ENCODE measurements around the gene SIX5. TPM values are rescaled to one million over a fixed set of nuclear protein-coding genes. Genes with fewer than 3 reads are reported as not detected.

Gene SIX5
- total RNA-seq, 1 donor from 2014 or later = 21.9 TPM

DNA sequence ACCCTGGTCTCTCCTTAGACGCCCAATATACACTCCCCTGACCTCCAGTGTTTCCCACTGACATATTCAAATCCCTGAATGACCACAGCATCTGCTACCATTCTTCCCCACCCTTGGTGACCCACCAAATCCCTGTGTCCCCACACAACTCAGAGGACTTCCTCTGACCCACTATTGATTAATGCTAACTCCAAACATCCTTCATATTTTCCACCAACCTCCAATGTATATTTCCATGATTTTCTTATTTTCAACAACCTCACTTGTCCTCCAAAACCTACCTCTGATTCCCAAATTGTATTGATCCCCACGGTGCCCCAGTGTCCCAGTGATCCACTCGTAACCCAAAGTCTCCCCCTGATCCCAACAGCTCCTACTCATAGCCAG is 24.1 kb upstream of the SIX5 start:
- peaks cover 27% of the 10 kb centered on the region for H3K4me1 Mint-ChIP-seq (ENCODE audit: unreplicated experiment)
- H3K27ac Mint-ChIP-seq (ENCODE audit: unreplicated experiment) = peak overlapping the region; percentile 97
- DNase-seq (ENCODE audit: low spot score) = no peak
- no peaks in the 10 kb centered on the region for H3K9me3 Mint-ChIP-seq (ENCODE audit: unreplicated experiment)
- TF ChIP-seq, protein P1, sequence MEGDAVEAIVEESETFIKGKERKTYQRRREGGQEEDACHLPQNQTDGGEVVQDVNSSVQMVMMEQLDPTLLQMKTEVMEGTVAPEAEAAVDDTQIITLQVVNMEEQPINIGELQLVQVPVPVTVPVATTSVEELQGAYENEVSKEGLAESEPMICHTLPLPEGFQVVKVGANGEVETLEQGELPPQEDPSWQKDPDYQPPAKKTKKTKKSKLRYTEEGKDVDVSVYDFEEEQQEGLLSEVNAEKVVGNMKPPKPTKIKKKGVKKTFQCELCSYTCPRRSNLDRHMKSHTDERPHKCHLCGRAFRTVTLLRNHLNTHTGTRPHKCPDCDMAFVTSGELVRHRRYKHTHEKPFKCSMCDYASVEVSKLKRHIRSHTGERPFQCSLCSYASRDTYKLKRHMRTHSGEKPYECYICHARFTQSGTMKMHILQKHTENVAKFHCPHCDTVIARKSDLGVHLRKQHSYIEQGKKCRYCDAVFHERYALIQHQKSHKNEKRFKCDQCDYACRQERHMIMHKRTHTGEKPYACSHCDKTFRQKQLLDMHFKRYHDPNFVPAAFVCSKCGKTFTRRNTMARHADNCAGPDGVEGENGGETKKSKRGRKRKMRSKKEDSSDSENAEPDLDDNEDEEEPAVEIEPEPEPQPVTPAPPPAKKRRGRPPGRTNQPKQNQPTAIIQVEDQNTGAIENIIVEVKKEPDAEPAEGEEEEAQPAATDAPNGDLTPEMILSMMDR (IDR thresholded peaks at IDR 0.05; ENCODE audit: unreplicated experiment) = no peak
- peak overlapping the region; percentile 92 for H3K4me3 Mint-ChIP-seq (ENCODE audit: unreplicated experiment)
- peaks cover 35% of the 10 kb centered on the region for H3K36me3 Mint-ChIP-seq (ENCODE audit: low read depth, unreplicated experiment)
- peaks cover 21% of the 10 kb centered on the region for H3K27me3 Mint-ChIP-seq (ENCODE audit: unreplicated experiment)

- Mint-ChIP-seq H3K4me1 (ENCODE audit: unreplicated experiment) (peaks cover 30% of the 10 kb centered on the region), H3K36me3 (ENCODE audit: low read depth, unreplicated experiment) (peaks cover 40% of the 10 kb centered on the region), H3K27ac (ENCODE audit: unreplicated experiment) (peak within 1 kb of the TSS; percentile 97), H3K4me3 (ENCODE audit: unreplicated experiment) (peak within 1 kb of the TSS; percentile 98), H3K27me3 (ENCODE audit: unreplicated experiment) (peaks cover 20% of the 10 kb centered on the region), H3K9me3 (ENCODE audit: unreplicated experiment) (no peaks in the 10 kb centered on the region)
- TF ChIP-seq, protein P1 (IDR thresholded peaks at IDR 0.05; ENCODE audit: unreplicated experiment) = no peak
- DNase-seq (ENCODE audit: low spot score) = peak; percentile 100
These were observed 23.6 kb upstream of the SIX5 start, which contains the start of gene DMWD for GRCh38 chr19:45792470-45793177. Gene DMWD, minus strand, starts transcription at chr19:45792845. Its CDS starts 89 bp downstream, at chr19:45792756.

GRCh38 chr19:45791744-45792469 is 22.9 kb upstream of the SIX5 start:
- peaks cover 47% of the 10 kb centered on the region for H3K36me3 Mint-ChIP-seq (ENCODE audit: low read depth, unreplicated experiment)
- peak overlapping the region; percentile 98 for H3K4me3 Mint-ChIP-seq (ENCODE audit: unreplicated experiment)
- peaks cover 20% of the 10 kb centered on the region for H3K27me3 Mint-ChIP-seq (ENCODE audit: unreplicated experiment)
- H3K4me1 Mint-ChIP-seq (ENCODE audit: unreplicated experiment) = peaks cover 33% of the 10 kb centered on the region
- no peak for DNase-seq (ENCODE audit: low spot score)
- TF ChIP-seq, protein P1 (IDR thresholded peaks at IDR 0.05; ENCODE audit: unreplicated experiment) = no peak
- H3K9me3 Mint-ChIP-seq (ENCODE audit: unreplicated experiment) = no peaks in the 10 kb centered on the region
- peak overlapping the region; percentile 93 for H3K27ac Mint-ChIP-seq (ENCODE audit: unreplicated experiment)

- TF ChIP-seq, protein P1 (IDR thresholded peaks at IDR 0.05; ENCODE audit: unreplicated experiment) = no peak
- Mint-ChIP-seq H3K4me1 (ENCODE audit: unreplicated experiment) (peaks cover 33% of the 10 kb centered on the region), H3K27me3 (ENCODE audit: unreplicated experiment) (peaks cover 20% of the 10 kb centered on the region), H3K4me3 (ENCODE audit: unreplicated experiment) (peak overlapping the region; percentile 98), H3K27ac (ENCODE audit: unreplicated experiment) (peak overlapping the region; percentile 93), H3K36me3 (ENCODE audit: low read depth, unreplicated experiment) (peaks cover 51% of the 10 kb centered on the region), H3K9me3 (ENCODE audit: unreplicated experiment) (no peaks in the 10 kb centered on the region)
- no peak for DNase-seq (ENCODE audit: low spot score)
These were observed 21.9 kb upstream of the SIX5 start for GRCh38 chr19:45790942-45791341.
